ENCODE measurements around the gene SRRT.
"Not testable (repeated sequence)": the region's sequence is repeated elsewhere in the genome, so short reads cannot be mapped to it uniquely, and the experiment has no call there.

Gene SRRT

GRCh38 chr7:100895956-100896731 is 21.2 kb downstream of the SRRT start:
- DNase-seq: no peak

DNA sequence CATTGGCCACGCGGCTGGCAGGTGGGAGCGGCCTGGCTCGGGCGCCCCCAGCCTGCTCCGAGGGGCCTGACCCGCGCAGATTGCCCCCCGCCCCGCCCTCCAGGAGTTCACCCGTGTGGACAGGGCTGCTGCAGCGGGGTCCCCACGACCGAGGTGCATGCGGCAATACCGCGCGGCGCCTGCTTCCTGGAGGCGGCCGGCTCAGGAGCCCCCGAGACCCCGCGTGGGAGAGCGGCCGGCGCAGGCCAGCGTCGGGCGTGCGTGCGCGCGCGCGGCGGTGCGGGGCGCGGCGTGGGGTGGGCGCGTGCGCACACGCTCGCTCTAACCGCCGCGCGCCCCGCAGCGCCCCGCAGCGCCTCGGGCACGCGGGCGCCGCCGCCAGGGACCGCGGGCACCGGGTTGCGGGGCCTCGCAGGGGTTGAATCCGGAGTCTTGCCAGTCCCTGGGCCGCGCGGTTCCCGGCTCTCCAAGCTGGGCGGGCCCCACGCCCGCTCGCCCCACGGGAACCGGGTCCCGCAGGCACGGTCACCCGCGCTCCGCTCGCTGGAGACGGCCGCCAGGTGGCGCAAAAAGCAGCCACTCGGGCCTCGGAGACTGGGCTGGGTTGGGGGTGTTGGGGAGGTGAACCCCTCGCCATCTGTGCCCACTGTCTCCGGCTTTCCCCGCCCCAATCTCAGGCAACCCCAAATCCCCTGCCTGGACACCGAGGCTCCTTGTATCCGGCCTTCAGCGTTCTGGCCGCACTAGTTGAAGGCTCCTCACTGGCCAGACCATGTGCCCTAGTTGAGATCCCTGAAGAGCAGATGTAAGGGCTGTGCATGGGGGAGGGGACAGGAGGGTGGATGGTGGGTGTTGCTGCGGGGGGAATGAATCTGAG is 22.1 kb downstream of the SRRT start:
- DNase-seq: peak; percentile 51

GRCh38 chr7:100897772-100898454 is 23.0 kb downstream of the SRRT start:
- no peak for DNase-seq

DNA sequence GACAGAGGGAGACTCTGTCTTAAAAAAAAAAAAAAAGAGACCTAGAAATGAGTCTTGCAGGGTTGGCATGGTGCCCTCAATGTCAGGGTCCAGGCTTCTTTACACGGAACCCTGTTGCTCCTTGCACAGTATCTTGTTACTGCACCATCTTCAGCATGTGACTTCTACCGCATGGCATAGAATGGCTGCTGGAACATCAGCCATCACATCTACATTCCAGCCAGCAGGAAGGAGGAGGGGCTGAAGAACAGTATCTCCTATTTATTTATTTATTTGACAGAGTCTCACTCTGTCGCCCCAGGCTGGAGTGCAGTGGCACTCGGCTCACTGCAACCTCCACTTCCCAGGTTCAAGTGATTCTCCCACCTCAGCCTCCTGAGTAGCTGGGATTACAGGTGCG is 24.5 kb downstream of the SRRT start:
- no peak for DNase-seq

DNA sequence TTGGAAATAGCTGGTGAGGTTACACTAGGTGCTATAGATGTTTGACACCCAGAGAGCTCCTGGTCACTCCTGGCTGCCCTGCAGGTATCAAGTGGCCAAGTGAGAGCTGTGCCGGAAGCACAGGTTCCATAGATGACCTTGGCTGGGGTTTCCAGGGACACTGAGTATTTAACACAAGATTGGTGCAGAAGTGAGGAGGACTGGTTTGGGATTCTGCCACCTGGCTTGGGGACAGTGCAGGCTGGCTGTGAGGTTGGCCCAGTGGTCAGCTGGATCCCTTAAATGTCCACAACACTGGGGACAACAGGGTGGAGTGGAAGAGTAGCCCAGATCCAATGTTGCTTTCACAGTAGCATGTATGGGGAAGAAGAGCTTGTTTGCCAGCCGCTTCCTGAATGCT is 26.1 kb downstream of the SRRT start:
- no peak for DNase-seq

- no peak for DNase-seq
These were observed 27.0 kb downstream of the SRRT start for GRCh38 chr7:100901921-100902332.

DNA sequence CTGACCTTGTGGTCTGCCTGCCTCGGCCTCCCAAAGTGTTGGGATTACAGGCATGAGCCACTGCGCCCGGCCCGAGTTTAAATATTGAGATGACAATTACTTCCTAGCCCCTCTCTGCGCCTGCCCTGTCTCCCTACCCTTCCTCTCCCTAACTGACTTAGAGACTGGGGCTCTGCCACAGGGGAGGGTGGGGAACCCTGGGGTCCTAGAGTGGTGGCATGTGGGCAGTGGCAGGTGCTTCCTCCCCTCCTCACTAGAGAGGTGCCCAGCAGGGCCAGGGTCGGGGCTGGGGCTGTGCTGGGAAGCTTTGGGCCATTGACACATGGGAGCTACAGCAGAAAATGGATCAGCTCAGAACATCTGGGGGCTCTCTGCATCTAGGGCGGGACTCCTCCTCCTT is 27.7 kb downstream of the SRRT start:
- DNase-seq: no peak

DNA sequence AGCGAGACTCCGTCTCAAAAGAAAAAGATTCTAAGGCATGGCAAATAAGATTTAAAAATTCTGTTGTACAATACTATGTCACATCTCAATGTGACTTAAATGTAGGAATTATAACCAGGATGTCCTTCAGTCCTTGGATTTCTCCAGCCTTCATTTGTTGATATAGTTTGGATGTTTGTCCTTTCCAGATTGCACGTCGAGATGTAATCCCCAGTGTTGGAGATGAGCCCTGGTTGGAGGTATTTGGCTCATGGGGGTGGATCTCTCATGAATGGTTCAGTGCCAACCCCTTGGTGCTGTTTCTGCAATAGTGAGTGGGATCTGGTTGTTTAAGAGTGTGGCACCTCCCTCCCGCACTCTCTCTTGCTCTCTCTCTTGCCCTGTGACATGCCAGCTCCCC is 33.6 kb downstream of the SRRT start:
- DNase-seq: no peak

- DNase-seq: not testable (repeated sequence)
These were observed 35.5 kb downstream of the SRRT start for GRCh38 chr7:100910443-100910842.

DNA sequence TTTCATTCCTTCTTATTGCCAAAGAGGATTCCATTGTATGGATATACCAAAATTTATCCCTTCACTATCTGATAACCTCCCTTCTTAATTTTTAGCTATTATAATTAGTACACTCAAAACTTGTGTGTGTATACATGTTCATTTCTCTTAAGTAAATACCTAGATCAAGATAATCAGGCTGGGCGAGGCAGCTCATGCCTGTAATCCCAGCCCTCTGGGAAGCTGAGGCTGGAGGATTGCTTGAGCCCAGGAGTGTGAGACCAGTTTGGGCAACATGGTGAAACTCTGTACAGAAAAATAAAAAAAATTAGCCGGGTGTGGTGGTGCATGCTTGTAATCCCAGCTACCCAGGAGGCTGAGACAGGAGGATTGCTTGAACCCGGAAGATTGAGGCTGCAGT is 36.6 kb downstream of the SRRT start:
- DNase-seq: no peak

GRCh38 chr7:100914208-100914878 is 39.4 kb downstream of the SRRT start:
- no peak for DNase-seq

- DNase-seq: no peak
These were observed 40.1 kb downstream of the SRRT start for GRCh38 chr7:100914879-100915447.

GRCh38 chr7:100919335-100919734 is 44.4 kb downstream of the SRRT start:
- DNase-seq: not testable (repeated sequence)

DNA sequence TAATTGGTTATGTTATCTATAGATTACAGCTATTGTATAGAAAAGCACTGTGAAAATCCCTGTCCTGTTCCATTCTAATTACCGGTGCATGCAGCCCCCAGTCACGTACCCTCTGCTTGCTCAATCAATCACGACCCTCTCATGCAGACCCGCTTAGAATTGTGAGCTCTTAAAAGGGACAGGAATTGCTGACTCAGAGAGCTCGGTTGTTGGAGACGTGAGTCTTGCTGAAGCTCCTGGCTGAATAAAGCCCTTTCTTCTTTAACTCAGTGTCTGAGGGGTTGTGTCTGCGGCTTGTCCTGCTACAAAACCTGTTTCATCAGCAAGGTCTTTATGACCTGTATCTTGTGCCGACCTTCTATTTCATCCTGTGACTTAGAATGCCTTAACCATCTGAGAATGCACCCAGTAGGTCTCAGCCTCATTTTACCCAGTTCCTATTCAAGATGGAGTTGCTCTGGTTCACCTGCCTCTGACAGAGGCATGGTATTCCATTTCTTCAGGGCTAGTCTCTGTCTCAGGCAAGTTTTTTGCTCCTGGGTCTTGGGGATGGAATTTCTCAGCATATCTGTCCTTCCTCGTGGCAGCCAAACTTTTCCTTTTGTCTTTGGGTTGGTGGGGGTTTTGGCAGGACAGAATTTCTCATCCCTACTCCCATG is 45.0 kb downstream of the SRRT start:
- DNase-seq: not testable (repeated sequence)

DNA sequence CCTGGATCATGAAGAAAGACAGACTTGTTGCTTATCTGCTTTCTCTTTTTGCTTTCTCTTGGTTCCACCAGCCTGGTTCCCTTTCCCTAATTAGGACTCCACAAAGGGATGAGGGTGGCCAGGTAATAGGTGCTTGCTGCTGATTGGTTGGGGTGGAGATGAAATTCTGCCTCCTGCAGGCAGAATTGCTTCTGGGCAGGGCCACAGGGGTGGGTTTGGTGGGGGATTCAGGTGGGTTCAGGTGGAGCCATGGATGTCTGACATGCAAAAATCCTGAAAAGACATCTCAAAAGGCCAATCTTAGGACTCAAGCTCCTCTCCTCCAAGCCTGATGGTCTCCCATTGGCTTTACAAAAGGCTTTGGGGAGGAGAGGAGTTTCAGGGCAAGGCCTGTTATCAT is 46.1 kb downstream of the SRRT start:
- no peak for DNase-seq

DNA sequence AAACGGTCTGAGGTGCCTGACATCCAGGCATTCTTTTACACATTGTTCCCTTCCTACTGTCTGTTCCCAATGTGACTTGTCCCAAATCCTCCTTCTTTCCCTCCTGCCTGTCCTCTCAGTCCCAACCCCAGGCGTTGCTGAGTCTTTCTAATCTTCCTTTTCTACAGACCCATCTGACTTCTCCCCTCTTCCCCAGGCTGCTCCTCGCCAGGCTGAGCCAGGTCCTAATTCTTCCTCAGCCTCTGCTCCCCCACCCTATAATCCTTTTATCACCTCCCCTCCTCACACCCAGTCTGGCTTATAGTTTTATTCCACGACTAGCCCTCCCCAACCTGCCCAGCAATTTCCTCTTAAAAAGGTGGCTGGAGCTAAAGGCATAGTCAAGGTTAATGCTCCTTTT is 48.7 kb downstream of the SRRT start:
- not testable (repeated sequence) for DNase-seq

- DNase-seq: no peak
These were observed 54.9 kb downstream of the SRRT start for GRCh38 chr7:100929808-100930174.

- no peak for DNase-seq
These were observed 58.8 kb downstream of the SRRT start for GRCh38 chr7:100933734-100934133.

- not testable (repeated sequence) for DNase-seq
These were observed 60.5 kb downstream of the SRRT start for GRCh38 chr7:100935381-100935780.

DNA sequence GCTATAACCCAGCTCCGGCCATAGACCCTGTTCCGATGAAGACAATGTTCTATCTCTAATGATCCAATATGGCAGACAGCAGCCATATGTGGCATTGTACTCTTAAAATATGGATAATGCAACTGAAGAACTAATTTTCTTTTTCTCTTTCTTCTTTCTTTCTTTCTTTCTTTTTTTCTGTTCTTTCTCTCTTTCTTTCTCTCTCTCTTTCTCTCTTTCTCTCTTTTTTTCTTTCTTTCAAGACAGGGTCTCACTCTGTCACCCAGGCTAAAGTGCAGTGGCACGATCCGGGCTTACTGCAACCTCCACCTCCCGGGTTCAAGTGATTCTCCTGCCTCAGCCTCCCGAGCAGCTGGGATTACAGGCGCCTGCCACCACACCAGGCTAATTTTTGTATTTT is 61.3 kb downstream of the SRRT start:
- not testable (repeated sequence) for DNase-seq

Data from CD4-positive, alpha-beta T cell treated with Interleukin-4 for 4 hours (primary cell).